ENCODE measurements around the gene FKBP9.

- no peak for TF ChIP-seq CTCF (conservative IDR thresholded peaks at IDR 0.05; ENCODE audit: low read depth, low read length)
- TF ChIP-seq CEBPB (IDR thresholded peaks at IDR 0.05; ENCODE audit: low read depth, low read length) = no peak
- no peak for TF ChIP-seq USF2 (IDR thresholded peaks at IDR 0.05; ENCODE audit: low read depth, low read length)
Observed at GRCh38 chr7:32936689-32937088, 20.6 kb upstream of the FKBP9 start.
